Fibroblast of pulmonary artery (primary cell): ENCODE data around the gene DNTTIP2.

Experiments
- DNase-seq: peaks from one replicate; pipeline ENCODE4 v3.0.0-alpha.2; 2010; ENCODE audit warnings: low read depth
- H3K4me3 ChIP-seq: replicated peaks from 2 replicates; pipeline ENCODE4 v1.5.1; 2011; ENCODE audit warnings: low read depth, mild to moderate bottlenecking, control low read depth, low read length, moderate library complexity
- CTCF ChIP-seq: IDR thresholded peaks from 2 replicates; pipeline ENCODE4 v1.5.1; 2011; ENCODE audit warnings: mild to moderate bottlenecking, control low read depth, low read length, inconsistent platforms; ENCODE audit errors: missing control alignments

DNTTIP2 gene

GRCh38 chr1:93908394-93909145 is 29.6 kb upstream of the DNTTIP2 start:
- no peak for TF ChIP-seq CTCF
- DNase-seq = no peak
- H3K4me3 ChIP-seq = peak overlapping the region; percentile 93

- H3K4me3 ChIP-seq = peak overlapping the region; percentile 93
- TF ChIP-seq CTCF = no peak
- DNase-seq = peak; percentile 63
Measured at GRCh38 chr1:93907718-93908117, 28.7 kb upstream of the DNTTIP2 start.

- H3K4me3 ChIP-seq = peak overlapping the region; percentile 93
- DNase-seq = no peak
- no peak for TF ChIP-seq CTCF
Measured at GRCh38 chr1:93906480-93906879, 27.5 kb upstream of the DNTTIP2 start.

- DNase-seq = peak; percentile 30
- no peak for TF ChIP-seq CTCF
- no peak overlapping the region for H3K4me3 ChIP-seq
Measured at GRCh38 chr1:93905734-93906133, 26.7 kb upstream of the DNTTIP2 start.

- peak; percentile 43 for DNase-seq
- no peak overlapping the region for H3K4me3 ChIP-seq
- no peak for TF ChIP-seq CTCF
Measured at GRCh38 chr1:93905051-93905450, 26.0 kb upstream of the DNTTIP2 start.

- DNase-seq = no peak
- no peak for TF ChIP-seq CTCF
- H3K4me3 ChIP-seq = no peak overlapping the region
Measured at GRCh38 chr1:93904228-93904627, 25.2 kb upstream of the DNTTIP2 start.
